SK-N-SH treated with all-trans-retinoic acid at 6 μM for 48 hours (cell line): ENCODE measurements around the gene FNBP1L.

Experiments used
- ATAC-seq: fragments of 200-7000 bp; cut with Tn5 transposase; 3 replicates; pipeline ENCODE4 v1.9.1; 2020; ENCODE audit warnings: mild to moderate bottlenecking, moderate library complexity
- ARNTL ChIP-seq: fragments of 450-650 bp; formaldehyde crosslinking; IDR thresholded peaks from 2 replicates; pipeline ENCODE4 v1.5.0; 2020; ENCODE audit warnings: low read depth, mild to moderate bottlenecking, moderate library complexity, borderline replicate concordance
- BACH2 ChIP-seq: fragments of 250-450 bp; sonication (Bioruptor Pico); IDR thresholded peaks from 2 replicates; pipeline ENCODE4 v1.9.0; 2021; ENCODE audit warnings: mild to moderate bottlenecking, borderline replicate concordance
- CREB5 ChIP-seq: fragments of 250-450 bp; sonication (Bioruptor Pico); IDR thresholded peaks from 2 replicates; pipeline ENCODE4 v1.5.1; 2020; ENCODE audit warnings: low read depth, mild to moderate bottlenecking, moderate library complexity
- CSDC2 ChIP-seq: fragments of 250-450 bp; sonication (Bioruptor Pico); IDR thresholded peaks from 2 replicates; pipeline ENCODE4 v1.5.0; 2020; ENCODE audit warnings: mild to moderate bottlenecking, moderate library complexity
- CSRNP3 ChIP-seq: fragments of 250-450 bp; sonication (Bioruptor Pico); IDR thresholded peaks from 2 replicates; pipeline ENCODE4 v1.5.1; 2021; ENCODE audit warnings: mild to moderate bottlenecking, moderate library complexity
- ESRRG ChIP-seq: fragments of 250-450 bp; sonication (Bioruptor Pico); IDR thresholded peaks from 2 replicates; pipeline ENCODE4 v1.6.1; 2021; ENCODE audit warnings: mild to moderate bottlenecking
- GLIS3 ChIP-seq: fragments of 250-450 bp; sonication (Bioruptor Pico); IDR thresholded peaks from 2 replicates; pipeline ENCODE4 v1.5.0; 2020; ENCODE audit warnings: mild to moderate bottlenecking, moderate library complexity
- ISL1 ChIP-seq: fragments of 250-450 bp; sonication (Bioruptor Pico); IDR thresholded peaks from 2 replicates; pipeline ENCODE4 v2.1.2; 2022; ENCODE audit warnings: mild to moderate bottlenecking, moderate library complexity
- OSR1 ChIP-seq: fragments of 250-450 bp; sonication (Bioruptor Pico); IDR thresholded peaks from 2 replicates; pipeline ENCODE4 v1.8.0; 2022; ENCODE audit warnings: moderate library complexity, mild to moderate bottlenecking, inconsistent platforms
- PATZ1 ChIP-seq: fragments of 250-450 bp; sonication (Bioruptor Pico); IDR thresholded peaks from 2 replicates; pipeline ENCODE4 v1.8.0; 2020; ENCODE audit warnings: mild to moderate bottlenecking, moderate library complexity, borderline replicate concordance
- POU6F1 ChIP-seq: fragments of 250-450 bp; sonication (Bioruptor Pico); IDR thresholded peaks from 2 replicates; pipeline ENCODE4 v1.8.0; 2021; ENCODE audit warnings: low read depth, mild to moderate bottlenecking, moderate library complexity, borderline replicate concordance
- PPARA ChIP-seq: fragments of 250-450 bp; sonication (Bioruptor Pico); IDR thresholded peaks from 2 replicates; pipeline ENCODE4 v1.5.0; 2020; ENCODE audit warnings: mild to moderate bottlenecking, borderline replicate concordance
- RARB ChIP-seq: fragments of 250-450 bp; sonication (Bioruptor Pico); IDR thresholded peaks from 2 replicates; pipeline ENCODE4 v1.8.0; 2021; ENCODE audit warnings: mild to moderate bottlenecking, moderate library complexity
- SNAI2 ChIP-seq: fragments of 250-450 bp; sonication (Bioruptor Pico); IDR thresholded peaks from 2 replicates; pipeline ENCODE4 v1.5.0; 2020; ENCODE audit warnings: mild to moderate bottlenecking, moderate library complexity
- TCF4 ChIP-seq: fragments of 250-450 bp; sonication (Bioruptor Pico); IDR thresholded peaks from 2 replicates; pipeline ENCODE4 v1.8.0; 2021; ENCODE audit warnings: mild to moderate bottlenecking, moderate library complexity, borderline replicate concordance
- TOX ChIP-seq: fragments of 250-450 bp; sonication (Bioruptor Pico); IDR thresholded peaks from 2 replicates; pipeline ENCODE4 v1.8.0; 2021; ENCODE audit warnings: mild to moderate bottlenecking, moderate library complexity, borderline replicate concordance
- TSHZ2 ChIP-seq: fragments of 250-450 bp; sonication (Bioruptor Pico); IDR thresholded peaks from 2 replicates; pipeline ENCODE4 v1.5.0; 2020; ENCODE audit warnings: mild to moderate bottlenecking, moderate library complexity
- ZC3H10 ChIP-seq: fragments of 250-450 bp; sonication (Bioruptor Pico); IDR thresholded peaks from 2 replicates; pipeline ENCODE4 v1.5.1; 2021; ENCODE audit warnings: mild to moderate bottlenecking, moderate library complexity
- ZFP3 ChIP-seq: fragments of 250-450 bp; sonication (Bioruptor Pico); IDR thresholded peaks from 2 replicates; pipeline ENCODE4 v1.5.0; 2020; ENCODE audit warnings: mild to moderate bottlenecking, moderate library complexity
- ZFP30 ChIP-seq: fragments of 450-650 bp; formaldehyde crosslinking; IDR thresholded peaks from 2 replicates; pipeline ENCODE4 v1.5.0; 2022; ENCODE audit warnings: mild to moderate bottlenecking, moderate library complexity
- ZNF565 ChIP-seq: fragments of 450-650 bp; formaldehyde crosslinking; conservative IDR thresholded peaks from 2 replicates; pipeline ENCODE4 v1.5.0; 2020; ENCODE audit warnings: low read depth, mild to moderate bottlenecking, moderate library complexity
- ZNF70 ChIP-seq: fragments of 450-650 bp; formaldehyde crosslinking; IDR thresholded peaks from 2 replicates; pipeline ENCODE4 v1.5.0; 2020; ENCODE audit warnings: mild to moderate bottlenecking, moderate library complexity
- ZNF8 ChIP-seq: fragments of 450-650 bp; formaldehyde crosslinking; IDR thresholded peaks from 2 replicates; pipeline ENCODE4 v1.5.0; 2020; ENCODE audit warnings: mild to moderate bottlenecking, moderate library complexity

Gene FNBP1L

GRCh38 chr1:93591676-93592550 is 144.0 kb downstream of the FNBP1L start:
- no peak; the same call in 2 of the 3 replicates for ATAC-seq
- TF ChIP-seq TOX (no peak), ESRRG (CRISPR knock-in tag) (no peak), ZNF8 (CRISPR knock-in tag) (no peak), POU6F1 (CRISPR knock-in tag) (no peak), BACH2 (CRISPR knock-in tag) (no peak), ZFP30 (no peak), CREB5 (CRISPR knock-in tag) (no peak), TCF4 (no peak; the same call in 1 of the 2 replicates), CSDC2 (no peak), CSRNP3 (no peak), OSR1 (CRISPR knock-in tag) (no peak), ZC3H10 (CRISPR knock-in tag) (no peak), PATZ1 (CRISPR knock-in tag) (no peak), ISL1 (CRISPR knock-in tag) (no peak), ARNTL (CRISPR knock-in tag) (no peak), ZFP3 (CRISPR knock-in tag) (no peak), GLIS3 (no peak)

GRCh38 chr1:93592551-93592949 is 144.6 kb downstream of the FNBP1L start:
- peak; percentile 12; the same call in 2 of the 3 replicates for ATAC-seq
- TF ChIP-seq ZFP3 (CRISPR knock-in tag) = no peak
- TF ChIP-seq CSRNP3 = no peak
- TF ChIP-seq TCF4 = no peak
- no peak for TF ChIP-seq CREB5 (CRISPR knock-in tag)
- TF ChIP-seq ARNTL (CRISPR knock-in tag) = no peak
- no peak for TF ChIP-seq ZFP30
- no peak for TF ChIP-seq TSHZ2
- no peak for TF ChIP-seq PPARA (CRISPR knock-in tag)
- no peak for TF ChIP-seq PATZ1 (CRISPR knock-in tag)
- no peak for TF ChIP-seq TOX
- TF ChIP-seq OSR1 (CRISPR knock-in tag) = no peak
- TF ChIP-seq ZNF8 (CRISPR knock-in tag) = no peak
- no peak for TF ChIP-seq ZC3H10 (CRISPR knock-in tag)
- TF ChIP-seq ZNF565 = no peak
- TF ChIP-seq ISL1 (CRISPR knock-in tag) = no peak
- no peak for TF ChIP-seq RARB (CRISPR knock-in tag)
- no peak for TF ChIP-seq SNAI2 (CRISPR knock-in tag)
- TF ChIP-seq ESRRG (CRISPR knock-in tag) = no peak
- TF ChIP-seq ZNF70 (CRISPR knock-in tag) = no peak
